Smooth muscle cell (in vitro differentiated cells): ENCODE results near the gene TFAP2A. TPM values are rescaled to one million over a fixed set of nuclear protein-coding genes. Genes with fewer than 3 reads are reported as not detected.
A peak's percentile ranks its signal among the peaks of the same experiment; 100 is the strongest.

ENCODE experiments used
- DNase-seq: peaks from one replicate; lab custom pipeline; 2025; ENCODE audit not compliant: unreplicated experiment; lab: John Stamatoyannopoulos, UW
- H2AFZ ChIP-seq: fragments of 200-600 bp; sonication (generic); 2 replicates; pipeline ENCODE4 v1.6.0; 2016; ENCODE audit warnings: antibody characterized with exemption, low read depth, mild to moderate bottlenecking
- H3F3A ChIP-seq: fragments of 200-600 bp; sonication (generic); 2 replicates; pipeline ENCODE4 v1.6.0; 2017; ENCODE audit warnings: antibody characterized with exemption, low read depth
- H3K27ac ChIP-seq: fragments of 200-600 bp; sonication (generic); 2 replicates; pipeline ENCODE4 v1.5.1; 2016; ENCODE audit warnings: low read depth, mild to moderate bottlenecking
- H3K27me3 ChIP-seq: fragments of 200-600 bp; sonication (generic); 2 replicates; pipeline ENCODE4 v1.6.1; 2016; ENCODE audit warnings: low read depth, mild to moderate bottlenecking
- H3K36me3 ChIP-seq: fragments of 200-600 bp; sonication (generic); 2 replicates; pipeline ENCODE4 v1.5.1; 2016; ENCODE audit warnings: low read depth
- H3K4me1 ChIP-seq: fragments of 200-600 bp; sonication (generic); 2 replicates; pipeline ENCODE4 v1.5.1; 2016; ENCODE audit warnings: low read depth
- H3K4me2 ChIP-seq: fragments of 200-600 bp; sonication (generic); 2 replicates; pipeline ENCODE4 v1.6.0; 2016; ENCODE audit warnings: mild to moderate bottlenecking
- H3K4me3 ChIP-seq: fragments of 200-600 bp; sonication (generic); 2 replicates; pipeline ENCODE4 v1.5.1; 2016; ENCODE audit warnings: mild to moderate bottlenecking
- H3K79me2 ChIP-seq: fragments of 200-600 bp; sonication (generic); 2 replicates; pipeline ENCODE4 v1.6.0; 2016; ENCODE audit warnings: low read depth, mild to moderate bottlenecking
- H3K9ac ChIP-seq: fragments of 200-600 bp; sonication (generic); 2 replicates; pipeline ENCODE4 v1.6.0; 2016; ENCODE audit warnings: low read depth
- H3K9me3 ChIP-seq: fragments of 200-600 bp; sonication (generic); replicated peaks from 2 replicates; pipeline ENCODE4 v1.5.1; 2016; ENCODE audit warnings: low read depth
- H4K20me1 ChIP-seq: fragments of 200-600 bp; sonication (generic); 2 replicates; pipeline ENCODE4 v1.6.0; 2016; ENCODE audit warnings: low read depth
- CTCF ChIP-seq: fragments of 200-600 bp; sonication (generic); IDR thresholded peaks from 2 replicates; pipeline ENCODE4 v1.5.1; 2017; ENCODE audit warnings: borderline replicate concordance, mild to moderate bottlenecking, antibody characterized with exemption; ENCODE audit not compliant: insufficient read depth, poor library complexity, severe bottlenecking
- WGBS: methylation state at CpG from one replicate; pipeline ENCODE4 v1.1.7; 2016; ENCODE audit warnings: low lambda C conversion rate; 5-methylcytosine and 5-hydroxymethylcytosine counted together
- polyA plus RNA-seq: library from polyadenylated mRNA; unstranded; fragments of >200 nt; fragmentation: Nextera tagmentation; extraction: Ambion mirVana; gene quantifications from 2 replicates; pipeline ENCODE4 v1.2.1, GENCODE V29; 2016
- total RNA-seq: library from RNA; depleted of rRNA; stranded (reverse); fragments of >200 nt; gene quantifications from 2 replicates; pipeline ENCODE4 v1.2.3, GENCODE V29; 2014

Gene TFAP2A
- total and polyA plus RNA-seq, 2 experiments from 2014 or later: 10.1 to 13.6 TPM

GRCh38 chr6:10419749-10420545 is 5.1 kb upstream of the TFAP2A start:
- no peaks in the 10 kb centered on the region for H4K20me1 ChIP-seq
- WGBS: 6% methylated on average over 23 of the region's 31 CpGs
- peak overlapping the region; percentile 88 for H3K4me2 ChIP-seq
- no peak for DNase-seq
- no peak overlapping the region for H2AFZ ChIP-seq
- H3K36me3 ChIP-seq: no peaks in the 10 kb centered on the region
- peak overlapping the region; percentile 84 for H3K27ac ChIP-seq
- H3K4me3 ChIP-seq: peak overlapping the region; percentile 90
- H3K9ac ChIP-seq: peak overlapping the region; percentile 74
- no peaks in the 10 kb centered on the region for H3F3A ChIP-seq
- no peak for TF ChIP-seq CTCF
- H3K9me3 ChIP-seq: no peaks in the 10 kb centered on the region
- H3K27me3 ChIP-seq: peaks cover 100% of the 10 kb centered on the region
- H3K4me1 ChIP-seq: peaks cover 32% of the 10 kb centered on the region
- H3K79me2 ChIP-seq: no peaks in the 10 kb centered on the region

- no peak for DNase-seq
- Histone ChIP-seq H3K4me2 (peak overlapping the region; percentile 88), H3K27me3 (peaks cover 100% of the 10 kb centered on the region), H3K79me2 (no peaks in the 10 kb centered on the region), H3K9me3 (no peaks in the 10 kb centered on the region), H3K4me1 (peaks cover 32% of the 10 kb centered on the region), H2AFZ (no peak overlapping the region), H4K20me1 (no peaks in the 10 kb centered on the region), H3K4me3 (peak overlapping the region; percentile 90), H3K36me3 (no peaks in the 10 kb centered on the region), H3K27ac (peak overlapping the region; percentile 84), H3K9ac (peak overlapping the region; percentile 72), H3F3A (no peaks in the 10 kb centered on the region)
- WGBS: 2% methylated on average over 45 of the region's 56 CpGs
- TF ChIP-seq CTCF: no peak
These were observed 4.2 kb upstream of the TFAP2A start for GRCh38 chr6:10418862-10419748.

- H3K4me2 ChIP-seq: peak overlapping the region; percentile 88
- no peaks in the 10 kb centered on the region for H3K79me2 ChIP-seq
- TF ChIP-seq CTCF: no peak
- H3F3A ChIP-seq: no peaks in the 10 kb centered on the region
- no peak for DNase-seq
- H3K4me3 ChIP-seq: peak overlapping the region; percentile 90
- WGBS: 28% methylated on average over 18 of the region's 18 CpGs
- H3K9ac ChIP-seq: peak overlapping the region; percentile 72
- H3K27me3 ChIP-seq: peaks cover 100% of the 10 kb centered on the region
- no peaks in the 10 kb centered on the region for H3K9me3 ChIP-seq
- H3K27ac ChIP-seq: peak overlapping the region; percentile 84
- H4K20me1 ChIP-seq: no peaks in the 10 kb centered on the region
- no peaks in the 10 kb centered on the region for H3K36me3 ChIP-seq
- no peak overlapping the region for H2AFZ ChIP-seq
- H3K4me1 ChIP-seq: peaks cover 32% of the 10 kb centered on the region
These were observed 3.5 kb upstream of the TFAP2A start for GRCh38 chr6:10418361-10418861.
